NOMO-1 (cell line): Measurements from ENCODE around the gene TMEM164.

Experiments used
- DNase-seq, 2 experiments: peaks; one replicate each; lab custom pipeline; 2025; ENCODE audit not compliant: unreplicated experiment in 2 of 2; lab: John Stamatoyannopoulos, UW

TMEM164 gene

GRCh38 chrX:110159865-110160264 is 157.0 kb downstream of the TMEM164 start:
- DNase-seq = no peak

GRCh38 chrX:110161361-110161686 is 158.4 kb downstream of the TMEM164 start:
- DNase-seq = no peak

DNA sequence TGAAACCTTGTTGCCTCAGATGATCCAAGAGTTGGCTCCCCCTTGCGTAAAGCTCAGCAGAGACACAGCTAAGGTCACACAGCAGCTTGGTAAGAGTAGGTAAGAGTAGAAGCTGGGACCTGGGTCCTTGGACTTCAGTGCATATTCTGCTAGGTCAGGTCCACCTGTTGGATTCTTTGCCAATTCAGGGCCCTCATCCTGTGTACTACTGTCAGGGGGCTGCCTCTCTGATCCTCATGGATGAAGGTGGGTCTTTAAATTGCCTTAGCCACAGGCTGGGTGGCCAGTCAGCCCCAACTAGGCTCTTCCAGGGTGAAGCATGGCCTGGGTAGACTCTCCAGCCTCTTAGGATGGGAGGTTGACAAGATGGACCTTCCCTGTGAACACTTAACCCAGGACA is 159.2 kb downstream of the TMEM164 start:
- DNase-seq = no peak

DNA sequence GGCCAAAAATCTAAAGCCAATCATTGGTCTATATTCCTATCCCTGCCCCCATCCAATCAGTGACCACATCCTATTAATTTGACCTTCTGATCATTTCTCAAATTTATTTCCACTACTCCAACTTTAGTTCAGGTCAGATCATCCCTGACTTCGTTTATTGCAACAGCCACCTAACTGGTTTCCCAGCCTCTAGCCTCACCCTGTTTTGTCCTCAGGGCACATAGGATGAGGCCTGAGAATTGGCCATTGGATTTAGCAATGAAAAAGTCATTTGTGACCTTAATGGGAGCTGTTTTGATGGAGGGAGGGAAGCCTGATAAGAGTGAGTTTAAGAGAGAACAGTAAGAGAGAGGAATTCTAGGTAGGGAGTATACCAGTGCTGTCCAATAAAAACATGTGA is 160.0 kb downstream of the TMEM164 start:
- no peak for DNase-seq

DNA sequence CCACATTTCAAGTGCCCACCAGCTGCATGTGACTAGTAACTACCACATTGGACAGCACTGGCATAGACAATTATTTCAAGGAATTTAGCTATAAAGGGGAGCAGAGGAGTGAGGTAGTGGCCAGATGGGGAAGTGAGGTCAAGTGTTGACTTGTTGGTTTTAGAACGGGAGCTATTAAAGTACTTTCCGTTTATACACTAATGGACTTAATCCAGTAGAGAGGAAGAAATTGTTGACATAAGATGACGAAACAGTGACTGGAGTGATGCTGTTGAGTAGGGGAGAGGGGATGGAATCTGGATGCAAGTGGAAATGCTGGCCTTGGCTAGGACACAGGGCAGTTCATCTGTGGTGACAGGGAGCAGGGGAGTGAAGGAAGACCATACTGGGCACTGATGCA is 160.6 kb downstream of the TMEM164 start:
- DNase-seq = no peak

DNA sequence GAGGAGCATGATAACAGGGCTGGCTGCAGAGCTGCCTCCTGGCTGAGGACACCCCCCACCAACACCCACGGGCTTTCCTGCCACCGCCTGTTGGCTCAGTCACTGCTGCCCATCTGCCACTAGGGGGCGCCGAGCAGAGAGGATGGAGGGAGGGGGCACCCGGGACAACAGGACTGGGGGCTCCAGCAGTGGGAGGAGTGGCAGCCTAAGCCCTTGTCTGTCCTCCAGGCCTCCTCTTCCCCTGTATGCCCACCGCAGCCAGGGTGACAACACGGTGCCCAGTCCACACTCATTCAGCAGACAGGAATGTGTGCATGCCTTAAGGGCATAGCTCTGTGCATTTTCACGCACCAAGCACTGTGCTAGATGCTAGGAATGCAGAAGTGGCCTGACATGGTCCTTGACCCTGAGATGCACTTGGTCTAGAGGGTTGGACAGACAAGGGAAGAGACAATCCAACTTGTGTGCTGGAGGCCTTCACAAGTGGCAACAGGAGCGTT is 165.1 kb downstream of the TMEM164 start:
- no peak for DNase-seq

GRCh38 chrX:110168585-110168984 is 165.7 kb downstream of the TMEM164 start:
- no peak for DNase-seq

DNA sequence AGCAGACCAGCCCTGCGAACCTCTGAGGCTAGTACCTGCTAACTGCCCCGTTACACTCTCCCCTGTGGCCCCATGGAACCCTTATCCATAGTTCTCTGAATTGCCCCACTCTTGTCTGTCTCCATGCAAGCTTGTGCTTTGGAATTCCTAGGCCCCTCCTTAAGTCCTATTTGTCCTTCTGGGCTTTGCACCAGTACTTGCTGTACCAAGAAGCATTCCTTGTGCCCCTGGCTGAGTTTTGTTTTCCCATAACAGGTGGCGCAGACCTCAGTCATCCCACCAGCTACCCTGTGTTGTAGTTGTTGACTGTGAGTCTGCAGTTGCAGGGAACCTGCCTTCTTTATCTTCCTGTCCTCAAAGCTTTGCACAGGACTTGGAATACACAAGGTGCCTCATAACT is 167.1 kb downstream of the TMEM164 start:
- no peak for DNase-seq

DNA sequence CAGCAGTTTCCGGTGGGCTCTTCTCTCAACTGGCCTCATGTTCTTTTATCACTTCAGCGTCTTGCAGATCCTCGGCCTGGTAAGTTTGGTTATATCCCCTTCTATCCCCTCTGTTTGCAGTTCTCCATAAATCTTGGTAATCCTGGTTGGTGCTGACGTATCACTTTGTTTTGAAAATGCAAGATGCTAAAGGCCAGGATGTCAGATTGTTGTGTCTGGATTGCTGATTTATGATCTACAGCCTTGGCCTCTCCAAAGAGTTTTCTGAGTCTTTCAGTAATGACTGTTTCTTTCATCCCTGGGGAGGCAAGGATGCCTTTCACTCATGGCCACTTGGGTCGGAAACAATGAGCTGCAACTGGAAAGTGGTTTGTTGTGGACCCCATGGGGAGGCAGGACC is 168.5 kb downstream of the TMEM164 start:
- DNase-seq = no peak

GRCh38 chrX:110172215-110172614 is 169.3 kb downstream of the TMEM164 start:
- DNase-seq = peak; percentile 64 to 82

DNA sequence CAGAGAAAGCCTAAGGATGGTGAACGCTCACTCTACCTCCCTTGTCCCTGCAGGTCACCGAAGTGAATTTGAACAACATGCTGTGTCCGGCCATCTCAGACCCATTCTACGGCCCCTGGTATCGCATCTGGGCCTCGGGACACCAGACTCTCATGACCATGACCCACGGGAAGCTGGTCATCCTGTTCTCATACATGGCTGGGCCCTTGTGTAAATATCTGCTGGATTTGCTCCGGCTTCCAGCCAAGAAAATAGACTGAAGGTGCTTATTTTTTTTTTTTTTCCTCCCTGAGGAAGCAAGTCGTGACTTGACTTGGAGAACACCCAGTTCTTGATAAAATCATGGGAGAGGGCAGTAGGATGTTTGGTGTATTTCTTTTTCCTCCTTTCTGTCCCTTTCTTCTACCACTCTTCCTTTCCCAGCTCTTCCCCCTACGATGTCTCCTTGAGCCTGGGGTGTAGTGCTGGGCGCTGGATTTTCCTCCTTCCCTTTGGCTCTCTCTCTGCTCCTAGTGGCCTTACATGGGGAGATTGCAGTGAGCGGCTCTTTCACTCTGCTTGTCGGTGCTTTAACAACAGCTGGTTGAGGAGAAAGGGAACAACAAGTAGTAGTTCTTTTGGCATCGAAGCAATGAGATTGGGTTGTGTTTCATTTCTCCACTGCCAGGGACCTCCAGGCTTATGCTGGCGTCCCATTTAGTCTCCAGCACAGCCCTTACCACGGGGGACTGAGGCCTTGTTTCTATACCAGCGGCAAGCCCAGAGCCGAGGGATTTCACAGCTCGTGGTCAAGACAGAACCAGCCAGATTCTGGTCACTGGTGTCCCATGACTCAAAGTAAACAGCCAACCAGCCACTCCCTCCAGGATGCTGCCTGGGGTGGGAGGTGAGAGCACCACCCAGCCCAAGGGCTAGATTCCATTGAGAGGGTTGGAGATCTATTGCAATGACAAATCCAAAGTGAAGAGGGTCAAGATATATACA is 170.6 kb downstream of the TMEM164 start:
- DNase-seq = no peak

DNA sequence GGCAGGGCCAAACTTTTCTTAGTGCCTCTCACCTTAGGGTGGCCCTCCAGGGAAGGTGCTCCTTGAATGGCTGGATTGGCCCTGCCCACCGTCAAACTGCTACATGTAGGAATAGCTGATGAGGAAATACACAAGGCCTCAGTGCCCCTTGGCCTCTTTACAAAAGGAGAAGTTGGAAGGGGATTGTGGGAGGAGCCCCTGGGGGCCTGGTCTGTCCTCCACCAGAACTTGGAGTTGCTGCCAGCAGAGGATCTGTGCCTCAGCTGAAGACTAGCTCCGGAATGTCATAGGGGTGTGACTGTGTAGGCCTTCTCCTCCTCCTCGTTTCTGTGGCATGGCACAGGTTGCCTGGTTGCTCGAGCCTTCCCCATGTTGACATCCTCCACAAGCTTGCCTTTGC is 172.2 kb downstream of the TMEM164 start:
- DNase-seq = peak; percentile 39 to 61

- DNase-seq = no peak
Observed at GRCh38 chrX:110175696-110176095, 172.8 kb downstream of the TMEM164 start.

GRCh38 chrX:110178179-110178865 is 175.4 kb downstream of the TMEM164 start:
- DNase-seq = no peak

GRCh38 chrX:110180176-110180927 is 177.4 kb downstream of the TMEM164 start:
- DNase-seq = no peak

DNA sequence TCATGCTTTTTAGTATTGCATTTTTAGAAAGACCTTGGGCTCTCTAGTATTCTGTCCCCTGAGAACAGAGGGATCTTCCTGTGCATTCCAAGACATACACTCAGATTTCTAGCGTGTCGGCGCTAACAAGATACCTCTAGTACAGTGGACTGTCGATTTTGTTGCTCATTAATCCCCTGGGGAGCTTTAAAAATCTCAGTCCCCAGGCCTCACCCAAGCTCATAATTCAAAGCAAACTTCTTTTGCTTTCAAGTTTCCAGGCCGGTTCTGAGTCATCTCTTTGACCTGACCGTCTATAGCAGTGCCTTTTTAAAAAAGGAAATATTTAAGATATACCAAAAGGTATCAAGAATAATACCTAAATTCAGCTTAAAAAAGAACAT is 178.0 kb downstream of the TMEM164 start:
- DNase-seq = no peak

DNA sequence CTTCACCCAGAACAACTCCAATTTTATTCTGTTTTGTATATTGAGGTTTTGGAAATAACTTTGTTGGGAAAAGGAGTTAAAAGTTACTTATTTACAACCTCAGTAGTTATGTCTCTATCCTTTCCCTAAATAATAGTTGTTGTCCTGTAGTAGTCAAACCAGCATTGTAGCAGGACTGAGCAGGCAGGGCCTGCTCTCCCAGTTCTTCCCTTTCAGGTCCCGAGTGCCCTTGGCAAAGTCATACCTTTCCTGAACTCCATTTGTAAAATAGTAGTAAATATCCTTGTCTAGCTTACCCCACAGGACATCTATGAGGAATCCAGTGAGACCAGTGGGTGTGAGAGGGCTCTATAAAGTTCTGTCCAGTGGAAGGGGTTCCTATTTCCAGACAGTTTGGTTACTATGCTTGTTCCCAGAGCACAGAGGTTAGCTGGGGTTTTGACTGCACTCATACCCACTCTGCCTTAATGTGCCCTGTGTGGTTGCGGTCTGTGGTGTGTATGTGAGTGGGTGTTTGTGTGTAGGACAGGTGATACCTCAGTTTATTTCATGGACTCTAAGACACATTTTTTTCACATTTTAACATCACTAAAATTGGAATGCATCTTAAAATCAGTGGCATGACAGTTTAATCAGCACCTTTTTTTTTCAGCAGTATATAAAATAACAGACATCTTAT is 178.7 kb downstream of the TMEM164 start:
- DNase-seq = no peak

- DNase-seq = no peak
Observed at GRCh38 chrX:110182362-110182761, 179.4 kb downstream of the TMEM164 start.

- DNase-seq = no peak
Observed at GRCh38 chrX:110182865-110183264, 180.0 kb downstream of the TMEM164 start.

GRCh38 chrX:110183314-110183713 is 180.4 kb downstream of the TMEM164 start:
- no peak for DNase-seq
